ENCODE measurements around the gene USO1. TPM values are rescaled to one million over a fixed set of nuclear protein-coding genes. Genes with fewer than 3 reads are reported as not detected.
A peak's percentile ranks its signal among the peaks of the same experiment; 100 is the strongest.
"Not testable (repeated sequence)": the region's sequence is repeated elsewhere in the genome, so short reads cannot be mapped to it uniquely, and the experiment has no call there.

USO1 gene
- total and polyA plus RNA-seq, 4 experiments from 2014 or later: 31.9 to 49.4 (median 42.0) TPM

DNA sequence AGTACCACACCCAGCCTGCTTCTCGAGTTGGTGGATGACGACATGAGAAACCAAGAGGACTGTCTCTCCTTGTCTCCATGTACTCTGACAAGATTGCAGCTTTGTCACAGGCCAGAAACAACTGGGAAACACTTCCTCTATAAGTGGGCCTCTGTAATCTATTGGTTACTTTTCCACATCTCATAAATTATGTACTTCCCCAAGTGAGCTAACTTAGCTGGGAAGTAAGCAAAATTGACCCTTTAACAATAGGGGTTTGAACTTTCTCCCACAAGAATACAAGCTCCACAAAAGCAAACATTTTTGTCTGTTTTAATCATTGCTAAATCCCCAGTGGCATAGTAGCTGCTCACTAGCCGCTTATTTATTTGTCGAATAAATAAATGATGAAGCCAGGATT lies 14.1 kb upstream of the USO1 start:
- no peaks in the 10 kb centered on the region for H3K4me1 ChIP-seq (ENCODE audit: insufficient read depth, low read length)
- intact Hi-C loops (cut with micrococcal nuclease): no loop called here
- no peak for DNase-seq
- H3K27me3 ChIP-seq (ENCODE audit: insufficient read depth, low read length): no peaks in the 10 kb centered on the region
- H3K36me3 ChIP-seq (ENCODE audit: insufficient read depth, low read length): no peaks in the 10 kb centered on the region
- Mint-ChIP-seq H3K27ac (no peak overlapping the region), H3K9me3 (no peaks in the 10 kb centered on the region), H3K4me1 (peaks cover 0 to 5% (median under 1%) of the 10 kb centered on the region in 4 donors), H3K4me3 (no peak overlapping the region), H3K27me3 (no peaks in the 10 kb centered on the region), H3K36me3 (peaks cover 0 to 3% of the 10 kb centered on the region in 2 donors)
- no peaks in the 10 kb centered on the region for H3K9me3 ChIP-seq (ENCODE audit: control insufficient read depth in 1 of 2, low read length in 2 of 2)
- CTCF ChIA-PET (ENCODE audit: partially characterized antibody): interaction anchor here (1.0 to 5.7 kb wide), 6 partner anchors 9 to 135 kb away, joined by 3 to 37 read pairs (median 4); partner anchors contain the start of gene USO1
- H3K4me3 ChIP-seq (ENCODE audit: low read length in 2 of 2): no peak overlapping the region
- H3K27ac ChIP-seq (ENCODE audit: low read depth, low read length): no peak overlapping the region
- POLR2A ChIA-PET (ENCODE audit: partially characterized antibody): interaction anchor here (1.7 kb wide), 1 partner anchor 13 kb away, joined by 10 read pairs; the partner anchor contains the start of gene USO1

GRCh38 chr4:75714011-75714410 lies 10.4 kb upstream of the USO1 start:
- peaks cover 0 to 3% (median 0%) of the 10 kb centered on the region in 4 donors for H3K4me1 Mint-ChIP-seq
- POLR2A ChIA-PET (ENCODE audit: partially characterized antibody): interaction anchor here (1.4 kb wide), 1 partner anchor 40 kb away, joined by 3 read pairs; no protein-coding TSS in a partner anchor
- no peak for DNase-seq
- Histone ChIP-seq H3K36me3 (ENCODE audit: insufficient read depth, low read length) (no peaks in the 10 kb centered on the region), H3K4me3 (ENCODE audit: low read length in 2 of 2) (no peak overlapping the region), H3K4me1 (ENCODE audit: insufficient read depth, low read length) (no peaks in the 10 kb centered on the region), H3K9me3 (ENCODE audit: control insufficient read depth in 1 of 2, low read length in 2 of 2) (no peaks in the 10 kb centered on the region), H3K27me3 (ENCODE audit: insufficient read depth, low read length) (no peaks in the 10 kb centered on the region), H3K27ac (ENCODE audit: low read depth, low read length) (no peak overlapping the region)
- no peaks in the 10 kb centered on the region for H3K9me3 Mint-ChIP-seq
- no peak overlapping the region for H3K4me3 Mint-ChIP-seq
- intact Hi-C loops (cut with micrococcal nuclease): no loop called here
- no peaks in the 10 kb centered on the region for H3K27me3 Mint-ChIP-seq
- H3K27ac Mint-ChIP-seq: peak overlapping the region in 1 of 7 donors; percentile 77
- H3K36me3 Mint-ChIP-seq: peaks cover 1 to 3% of the 10 kb centered on the region in 2 donors
- CTCF ChIA-PET (ENCODE audit: partially characterized antibody): interaction anchor here (5.7 kb wide), 1 partner anchor 9 kb away, joined by 37 read pairs; the partner anchor contains the start of gene USO1

- intact Hi-C loops (cut with micrococcal nuclease): no loop called here
- Histone ChIP-seq H3K9me3 (ENCODE audit: control insufficient read depth in 1 of 2, low read length in 2 of 2) (no peaks in the 10 kb centered on the region), H3K36me3 (ENCODE audit: insufficient read depth, low read length) (no peaks in the 10 kb centered on the region), H3K4me1 (ENCODE audit: insufficient read depth, low read length) (no peaks in the 10 kb centered on the region), H3K27me3 (ENCODE audit: insufficient read depth, low read length) (no peaks in the 10 kb centered on the region), H3K27ac (ENCODE audit: low read depth, low read length) (no peak overlapping the region), H3K4me3 (ENCODE audit: low read length in 2 of 2) (no peak overlapping the region)
- Mint-ChIP-seq H3K9me3 (no peaks in the 10 kb centered on the region), H3K27ac (no peak overlapping the region), H3K36me3 (peaks cover 1 to 3% of the 10 kb centered on the region in 2 donors), H3K4me1 (peaks cover 0 to 3% (median 0%) of the 10 kb centered on the region in 4 donors), H3K27me3 (no peaks in the 10 kb centered on the region), H3K4me3 (no peak overlapping the region)
- POLR2A ChIA-PET (ENCODE audit: partially characterized antibody): interaction anchor here (1.4 to 1.6 kb wide), 2 partner anchors 9 to 41 kb away, joined by 3 to 12 read pairs; partner anchors contain the start of gene USO1
- CTCF ChIA-PET (ENCODE audit: partially characterized antibody): interaction anchor here (2.9 kb wide), 1 partner anchor 10 kb away, joined by 17 read pairs; the partner anchor contains the start of gene USO1
- no peak for DNase-seq
Observed at GRCh38 chr4:75714704-75715103, 9.7 kb upstream of the USO1 start.

GRCh38 chr4:75715105-75715799 lies 9.1 kb upstream of the USO1 start:
- H3K27ac ChIP-seq (ENCODE audit: low read depth, low read length): no peak overlapping the region
- CTCF ChIA-PET (ENCODE audit: partially characterized antibody): interaction anchor here (1.4 to 2.9 kb wide), 2 partner anchors 9 to 44 kb away, joined by 4 to 17 read pairs; partner anchors contain the start of gene USO1
- no peak overlapping the region for H3K4me3 ChIP-seq (ENCODE audit: low read length in 2 of 2)
- Mint-ChIP-seq H3K4me1 (peaks cover 0 to 3% (median 0%) of the 10 kb centered on the region in 4 donors), H3K9me3 (no peaks in the 10 kb centered on the region), H3K4me3 (no peak overlapping the region), H3K27ac (peak overlapping the region in 1 of 7 donors; percentile 22), H3K27me3 (no peaks in the 10 kb centered on the region), H3K36me3 (peaks cover 1 to 3% of the 10 kb centered on the region in 2 donors)
- no peaks in the 10 kb centered on the region for H3K9me3 ChIP-seq (ENCODE audit: control insufficient read depth in 1 of 2, low read length in 2 of 2)
- intact Hi-C loops (cut with micrococcal nuclease): no loop called here
- POLR2A ChIA-PET (ENCODE audit: partially characterized antibody): interaction anchor here (1.4 to 1.6 kb wide), 2 partner anchors 9 to 41 kb away, joined by 3 to 12 read pairs; partner anchors contain the start of gene USO1
- DNase-seq: no peak
- no peaks in the 10 kb centered on the region for H3K36me3 ChIP-seq (ENCODE audit: insufficient read depth, low read length)
- no peaks in the 10 kb centered on the region for H3K27me3 ChIP-seq (ENCODE audit: insufficient read depth, low read length)
- no peaks in the 10 kb centered on the region for H3K4me1 ChIP-seq (ENCODE audit: insufficient read depth, low read length)

DNA sequence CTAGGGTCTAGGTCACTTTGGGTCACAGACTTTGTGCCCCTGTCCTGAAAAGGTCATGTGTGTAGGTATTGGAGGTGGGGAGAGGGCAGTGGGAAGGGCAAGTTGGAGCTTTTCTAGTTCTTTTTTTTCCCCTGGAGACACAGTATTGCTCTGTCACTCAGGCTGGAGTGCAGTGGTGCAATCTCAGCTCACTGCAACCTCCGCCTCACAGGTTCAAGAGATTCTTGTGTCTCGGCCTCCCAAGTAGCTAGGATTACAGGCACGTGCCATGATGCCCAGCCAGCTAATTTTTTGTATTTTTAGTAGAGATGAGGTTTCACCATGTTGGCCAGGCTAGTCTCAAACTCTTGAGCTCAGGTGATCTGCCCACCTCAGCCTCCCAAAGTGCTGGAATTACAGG lies 8.3 kb upstream of the USO1 start:
- H3K4me3 ChIP-seq (ENCODE audit: low read length in 2 of 2); H3K9me3 ChIP-seq (ENCODE audit: control insufficient read depth in 1 of 2, low read length in 2 of 2); H3K27me3 Mint-ChIP-seq; H3K27me3 ChIP-seq (ENCODE audit: insufficient read depth, low read length); H3K27ac ChIP-seq (ENCODE audit: low read depth, low read length); H3K36me3 ChIP-seq (ENCODE audit: insufficient read depth, low read length); H3K36me3 Mint-ChIP-seq; H3K4me3 Mint-ChIP-seq; H3K4me1 ChIP-seq (ENCODE audit: insufficient read depth, low read length); DNase-seq; intact Hi-C loops (cut with micrococcal nuclease); H3K9me3 Mint-ChIP-seq; H3K4me1 Mint-ChIP-seq: not testable (repeated sequence)
- POLR2A ChIA-PET (ENCODE audit: partially characterized antibody): interaction anchor here (1.6 kb wide), 1 partner anchor 8 kb away, joined by 12 read pairs; the partner anchor contains the start of gene USO1
- CTCF ChIA-PET (ENCODE audit: partially characterized antibody): interaction anchor here (1.4 to 2.9 kb wide), 2 partner anchors 8 to 45 kb away, joined by 4 to 17 read pairs; partner anchors contain the start of gene USO1
- H3K27ac Mint-ChIP-seq: peak overlapping the region in 1 of 7 donors; percentile 54

- Histone ChIP-seq H3K4me1 (ENCODE audit: insufficient read depth, low read length) (peaks cover 7% of the 10 kb centered on the region), H3K27ac (ENCODE audit: low read depth, low read length) (no peak overlapping the region), H3K4me3 (ENCODE audit: low read length in 2 of 2) (no peak overlapping the region), H3K36me3 (ENCODE audit: insufficient read depth, low read length) (no peaks in the 10 kb centered on the region), H3K27me3 (ENCODE audit: insufficient read depth, low read length) (no peaks in the 10 kb centered on the region), H3K9me3 (ENCODE audit: control insufficient read depth in 1 of 2, low read length in 2 of 2) (no peaks in the 10 kb centered on the region)
- no peaks in the 10 kb centered on the region for H3K27me3 Mint-ChIP-seq
- peaks cover 1 to 3% of the 10 kb centered on the region in 2 donors for H3K36me3 Mint-ChIP-seq
- intact Hi-C loops (cut with micrococcal nuclease): no loop called here
- ChIA-PET POLR2A (ENCODE audit: partially characterized antibody) (interaction anchor here (0.8 kb wide), 1 partner anchor 12 kb away, joined by 4 read pairs; no protein-coding TSS in a partner anchor), CTCF (ENCODE audit: partially characterized antibody) (interaction anchor here (2.9 kb wide), 1 partner anchor 7 kb away, joined by 17 read pairs; the partner anchor contains the start of gene USO1)
- H3K27ac Mint-ChIP-seq: no peak overlapping the region
- DNase-seq: no peak
- H3K9me3 Mint-ChIP-seq: no peaks in the 10 kb centered on the region
- no peak overlapping the region for H3K4me3 Mint-ChIP-seq
- H3K4me1 Mint-ChIP-seq: peaks cover 3 to 7% (median 6%) of the 10 kb centered on the region in 4 donors
Observed at GRCh38 chr4:75717408-75717807, 7.0 kb upstream of the USO1 start.

DNA sequence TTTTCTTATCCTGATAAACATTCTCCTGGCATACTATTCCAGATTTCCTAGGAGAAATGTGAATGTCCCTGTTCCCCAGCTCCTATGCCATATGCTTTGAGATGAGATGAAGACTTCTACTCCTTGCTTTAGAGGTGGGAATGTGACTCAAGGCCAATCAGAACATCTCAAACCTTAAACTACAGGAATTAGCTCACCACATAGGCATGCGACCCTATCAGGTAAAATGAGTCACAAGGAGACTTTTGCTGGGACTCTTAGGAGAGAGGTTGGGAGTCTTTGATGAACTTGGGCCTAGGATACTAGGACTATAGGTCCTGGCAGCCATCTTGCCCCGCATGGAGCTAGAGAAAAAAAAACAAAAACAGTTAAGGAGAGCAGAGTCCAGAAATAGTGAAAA lies 5.8 kb upstream of the USO1 start:
- intact Hi-C loops (cut with micrococcal nuclease): no loop called here
- DNase-seq: no peak
- no peaks in the 10 kb centered on the region for H3K36me3 ChIP-seq (ENCODE audit: insufficient read depth, low read length)
- POLR2A ChIA-PET (ENCODE audit: partially characterized antibody): no interaction called here
- peaks cover 18% of the 10 kb centered on the region for H3K4me1 ChIP-seq (ENCODE audit: insufficient read depth, low read length)
- no peaks in the 10 kb centered on the region for H3K27me3 ChIP-seq (ENCODE audit: insufficient read depth, low read length)
- peaks cover 1 to 3% of the 10 kb centered on the region in 2 donors for H3K36me3 Mint-ChIP-seq
- H3K4me3 ChIP-seq (ENCODE audit: low read length in 2 of 2): no peak overlapping the region
- H3K9me3 ChIP-seq (ENCODE audit: control insufficient read depth in 1 of 2, low read length in 2 of 2): no peaks in the 10 kb centered on the region
- CTCF ChIA-PET (ENCODE audit: partially characterized antibody): interaction anchor here (0.6 to 1.1 kb wide), 2 partner anchors 13 to 22 kb away, joined by 3 read pairs; no protein-coding TSS in a partner anchor
- H3K27me3 Mint-ChIP-seq: no peaks in the 10 kb centered on the region
- H3K4me3 Mint-ChIP-seq: no peak overlapping the region
- H3K9me3 Mint-ChIP-seq: no peaks in the 10 kb centered on the region
- H3K27ac Mint-ChIP-seq: peak overlapping the region in 2 of 7 donors; percentile 36 to 46
- H3K4me1 Mint-ChIP-seq: peaks cover 10 to 15% (median 15%) of the 10 kb centered on the region in 4 donors
- no peak overlapping the region for H3K27ac ChIP-seq (ENCODE audit: low read depth, low read length)

Data from CD4-positive, alpha-beta memory T cell (primary cell).